Inflammatory macrophage treated with lipopolysaccharide for 4 hours (primary cell): ENCODE data around the gene PRKCA.

Source experiments
- DNase-seq: peaks from one replicate; pipeline ENCODE4 v3.0.0-alpha.2; 2020

The PRKCA gene

GRCh38 chr17:66557886-66558285 is 255.5 kb downstream of the PRKCA start:
- DNase-seq, result no peak

DNA sequence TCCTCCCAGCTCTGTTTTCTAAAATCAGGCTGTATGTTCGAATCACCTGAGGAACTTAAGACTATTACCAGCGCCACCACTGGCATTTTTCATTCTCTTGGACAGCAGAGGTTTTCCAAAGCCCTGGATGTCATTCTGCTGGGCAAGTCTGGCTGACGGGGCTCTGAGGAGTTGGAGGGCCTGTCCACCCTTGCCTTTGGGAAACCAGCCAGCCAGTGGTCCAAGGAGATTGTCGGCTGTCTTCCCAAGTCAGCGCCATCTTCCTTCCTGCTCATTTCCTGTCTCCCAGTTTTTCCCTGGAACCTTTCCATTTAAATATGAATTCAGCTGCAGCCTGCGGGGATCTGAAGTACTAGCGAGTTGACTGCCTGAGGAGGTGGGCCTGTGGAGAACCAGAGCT is 258.3 kb downstream of the PRKCA start:
- no peak for DNase-seq

DNA sequence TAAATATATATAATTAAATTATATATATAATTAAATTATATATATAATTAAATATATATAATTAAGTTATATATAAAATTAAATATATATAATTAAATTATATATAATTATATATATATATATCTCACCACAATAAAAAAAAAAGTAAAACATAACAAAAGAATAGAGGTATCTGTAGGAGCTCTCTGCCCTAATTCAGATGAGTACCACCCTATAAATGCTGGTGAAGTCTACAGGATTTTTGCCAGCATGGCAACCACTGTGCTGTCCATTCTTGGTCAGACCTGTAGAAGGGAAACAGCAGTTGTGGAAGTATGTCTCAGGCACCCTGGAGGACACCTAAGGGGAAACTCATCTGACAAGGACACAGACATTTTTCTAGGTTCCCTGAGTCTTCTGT is 259.7 kb downstream of the PRKCA start:
- DNase-seq, result no peak

GRCh38 chr17:66564992-66565465 is 262.6 kb downstream of the PRKCA start:
- DNase-seq, result no peak

DNA sequence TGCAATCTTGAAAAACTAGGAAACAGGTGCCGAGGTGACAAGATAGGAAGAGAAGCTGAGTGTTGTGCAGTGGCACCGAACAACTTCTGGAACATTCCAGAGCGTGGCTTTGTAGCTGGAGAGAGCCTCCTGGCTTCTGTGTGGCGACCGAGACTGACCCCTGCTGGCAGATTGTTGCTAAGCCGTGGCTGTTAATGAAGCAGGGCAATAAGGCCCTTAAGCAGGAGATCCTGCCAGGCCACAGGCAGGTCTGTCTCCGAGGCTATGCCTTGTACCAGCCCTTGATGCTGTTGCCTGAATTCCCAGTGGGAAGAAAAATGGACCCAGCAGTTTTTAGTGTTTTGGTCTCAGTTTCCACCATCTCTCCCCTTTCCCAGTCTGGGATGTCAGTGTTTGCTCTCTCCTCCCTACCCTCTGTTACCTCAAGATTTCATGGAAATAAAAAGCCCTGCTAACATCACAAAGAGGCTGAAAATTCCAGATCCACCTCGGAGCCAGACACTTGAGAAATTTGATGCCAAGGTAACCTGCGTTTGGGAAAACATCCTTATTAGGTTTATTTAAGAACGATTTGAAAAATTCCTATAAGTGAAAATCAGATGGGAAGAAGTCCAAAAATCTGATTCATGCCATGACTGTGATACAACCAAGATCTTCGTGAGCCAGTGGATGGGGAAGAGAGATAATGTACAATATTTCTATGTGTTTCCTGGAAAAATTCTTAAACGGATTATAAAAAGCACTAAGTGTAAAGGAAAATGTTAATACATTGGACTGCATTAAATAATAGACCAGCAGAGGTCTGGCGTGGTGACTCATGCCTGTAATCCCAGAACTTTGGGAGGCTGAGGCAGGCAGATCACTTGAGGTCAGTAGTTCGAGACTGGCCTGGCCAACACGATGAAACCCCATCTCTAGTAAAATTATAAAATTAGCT is 265.1 kb downstream of the PRKCA start:
- DNase-seq, result peak; percentile 72

DNA sequence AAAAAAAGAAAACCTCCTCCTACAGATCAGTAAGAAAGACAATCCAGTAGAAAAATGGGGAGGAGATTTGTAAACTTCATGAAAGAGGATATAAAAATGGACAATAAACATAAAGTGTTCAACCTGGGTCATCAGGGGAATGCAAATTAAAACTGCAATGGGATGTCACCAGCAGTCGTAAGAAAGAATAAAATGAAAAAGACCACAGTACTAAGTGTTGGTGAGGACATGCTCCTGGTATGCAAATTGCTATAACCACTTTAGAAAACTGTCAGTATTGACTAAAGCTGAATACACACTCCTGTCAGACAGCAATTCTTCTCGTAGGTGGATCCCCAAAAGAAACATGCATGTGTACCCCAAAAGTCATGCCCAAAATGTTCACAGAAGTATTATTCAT is 267.2 kb downstream of the PRKCA start:
- DNase-seq, result no peak

- DNase-seq, result no peak
Observed at GRCh38 chr17:66570447-66571195, 268.2 kb downstream of the PRKCA start.

DNA sequence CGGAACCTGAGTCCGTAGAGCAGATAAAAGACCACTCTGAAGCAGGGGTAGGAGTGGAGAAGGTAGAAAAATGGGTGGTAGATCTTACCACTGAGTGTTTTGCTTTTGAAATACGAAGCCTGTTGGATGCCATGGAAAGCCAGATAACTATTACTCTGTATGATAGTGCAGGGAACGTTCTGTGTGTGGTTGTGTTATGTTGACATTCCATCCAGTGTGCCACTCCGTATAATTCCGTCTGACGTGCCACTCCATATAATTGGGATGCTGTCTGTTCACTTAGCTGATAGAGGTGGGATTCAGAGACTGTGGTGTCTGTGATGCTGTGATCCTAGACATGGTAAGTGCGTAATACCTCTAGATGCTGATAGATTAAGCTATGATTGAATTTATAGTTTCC is 269.3 kb downstream of the PRKCA start:
- no peak for DNase-seq

DNA sequence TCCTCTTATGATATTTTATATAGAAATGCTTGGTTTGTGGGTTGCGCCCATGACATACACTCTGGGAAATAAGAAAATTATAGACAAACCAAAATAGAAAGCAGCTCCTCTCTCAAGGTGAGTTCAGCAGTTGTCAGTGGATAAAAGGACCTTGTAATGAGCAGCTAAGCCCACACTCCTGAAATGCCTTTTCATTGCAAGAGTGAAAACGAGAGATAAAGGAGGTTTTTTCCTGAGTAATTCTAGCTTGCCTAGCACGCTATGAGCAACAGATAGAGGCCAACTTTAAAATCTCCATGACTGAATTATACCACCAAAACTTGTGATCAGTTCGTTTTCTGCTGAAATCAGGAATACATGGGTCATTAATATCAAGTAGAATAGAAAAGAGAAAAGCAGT is 270.7 kb downstream of the PRKCA start:
- DNase-seq, result no peak

GRCh38 chr17:66574123-66574522 is 271.7 kb downstream of the PRKCA start:
- DNase-seq, result no peak

GRCh38 chr17:66576473-66576872 is 274.1 kb downstream of the PRKCA start:
- DNase-seq, result no peak

DNA sequence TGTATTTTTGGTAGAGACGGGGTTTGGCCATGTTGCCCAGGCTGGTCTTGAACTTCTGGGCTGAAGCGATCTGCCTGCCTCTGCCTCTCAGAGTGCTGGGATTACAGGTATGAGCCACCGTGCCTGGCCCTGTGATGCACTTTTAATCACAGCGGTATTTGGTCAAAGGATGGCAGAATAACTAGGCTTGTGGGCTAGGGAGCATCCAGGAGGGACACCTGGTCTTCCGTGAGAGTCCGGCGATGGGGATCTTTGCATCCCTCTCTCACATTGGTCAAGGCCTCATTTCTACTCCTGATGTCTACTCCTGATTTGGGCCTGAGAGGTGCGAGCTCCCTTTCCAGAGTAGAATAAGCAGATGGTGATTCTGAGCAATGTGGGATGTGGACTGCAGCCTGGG is 274.6 kb downstream of the PRKCA start:
- DNase-seq, result no peak

DNA sequence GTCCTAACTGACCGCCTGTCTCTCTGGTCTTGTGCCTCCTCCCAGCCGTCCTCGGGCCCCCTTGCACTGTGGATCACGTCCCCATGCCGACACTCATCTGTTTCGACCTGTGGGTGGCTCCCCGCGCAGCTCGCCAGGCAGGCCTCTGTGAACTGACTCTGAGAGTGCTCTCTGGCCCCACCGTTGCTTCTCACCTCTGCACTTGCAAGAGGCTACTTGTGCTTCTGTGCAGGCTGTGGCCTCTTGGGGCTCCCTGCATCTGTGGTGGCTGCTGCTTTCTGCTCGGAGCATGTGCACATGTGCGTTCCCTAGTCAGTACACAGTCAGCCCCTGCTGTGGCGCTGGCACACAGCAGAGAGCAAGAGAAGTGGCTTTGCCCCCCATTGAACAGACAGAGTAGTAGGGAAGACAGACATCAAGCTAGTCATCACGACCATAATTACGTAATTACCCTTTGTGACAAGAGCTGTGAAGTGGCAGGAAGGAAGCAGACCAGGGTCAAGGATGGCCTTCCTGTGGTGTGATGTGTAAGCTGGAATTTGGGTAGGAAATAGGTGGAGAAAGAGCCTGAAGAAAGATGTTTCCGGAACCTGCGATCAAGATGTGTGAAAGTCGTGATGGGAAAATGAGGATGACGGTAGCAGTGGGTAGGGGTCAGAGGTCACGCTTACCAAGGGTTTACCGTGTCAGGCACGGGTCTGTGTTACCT is 276.5 kb downstream of the PRKCA start:
- no peak for DNase-seq

DNA sequence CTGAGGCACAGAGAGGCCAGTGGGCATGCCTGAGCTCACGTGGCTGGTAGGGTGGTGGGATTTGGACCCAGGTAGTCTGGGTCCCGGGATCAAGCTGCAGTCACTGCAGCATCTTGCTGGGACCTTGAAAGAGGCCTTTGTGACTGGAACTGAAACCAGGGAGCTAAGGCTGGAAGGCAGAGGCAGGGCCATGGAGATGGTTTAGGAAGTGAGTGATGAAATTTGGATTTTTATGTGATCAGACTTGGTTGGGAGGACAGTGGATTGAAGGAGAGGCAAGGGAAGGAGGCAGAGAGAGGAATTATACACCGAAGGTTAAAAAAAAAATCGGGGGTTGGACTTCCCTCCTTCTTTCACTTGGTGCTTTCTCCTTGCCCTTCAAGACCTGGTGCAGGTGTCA is 277.1 kb downstream of the PRKCA start:
- DNase-seq, result no peak

DNA sequence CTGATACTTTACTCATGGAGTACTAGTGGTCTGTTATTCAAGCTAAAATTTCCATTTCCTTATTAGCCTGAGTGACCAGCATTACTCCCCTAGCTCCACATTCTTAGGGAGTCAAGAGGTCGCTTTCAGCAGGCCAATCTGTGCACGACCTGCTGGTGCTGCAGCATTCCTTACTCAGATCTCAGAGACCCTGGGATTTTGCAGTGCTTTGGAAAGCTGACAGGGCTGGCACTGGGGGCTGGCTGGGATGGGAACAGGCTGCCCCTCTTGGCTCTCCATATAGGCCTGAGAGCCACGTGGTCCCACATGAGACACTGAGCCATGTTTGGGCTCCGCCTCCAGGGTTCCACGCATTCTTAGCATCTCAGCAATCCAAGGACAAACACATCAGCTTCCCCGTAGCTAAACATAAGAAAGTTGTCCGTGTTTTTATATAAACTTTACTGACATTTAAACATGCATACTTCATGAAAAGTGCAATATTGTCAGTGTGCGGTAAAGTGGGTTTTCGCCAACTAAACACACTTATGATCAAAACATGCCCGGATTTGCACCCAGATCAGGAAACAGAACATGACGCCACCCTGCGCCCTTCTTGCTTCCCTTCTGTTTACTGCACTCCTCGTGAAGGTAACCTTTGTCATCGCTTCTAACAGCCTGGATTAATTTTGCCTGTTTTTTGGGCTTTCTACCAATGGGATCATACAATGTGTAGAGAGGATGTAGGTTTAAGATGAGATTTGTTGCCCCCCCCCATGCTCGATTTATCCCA is 278.0 kb downstream of the PRKCA start:
- DNase-seq, result no peak

- DNase-seq, result no peak
Observed at GRCh38 chr17:66580956-66581391, 278.6 kb downstream of the PRKCA start.

DNA sequence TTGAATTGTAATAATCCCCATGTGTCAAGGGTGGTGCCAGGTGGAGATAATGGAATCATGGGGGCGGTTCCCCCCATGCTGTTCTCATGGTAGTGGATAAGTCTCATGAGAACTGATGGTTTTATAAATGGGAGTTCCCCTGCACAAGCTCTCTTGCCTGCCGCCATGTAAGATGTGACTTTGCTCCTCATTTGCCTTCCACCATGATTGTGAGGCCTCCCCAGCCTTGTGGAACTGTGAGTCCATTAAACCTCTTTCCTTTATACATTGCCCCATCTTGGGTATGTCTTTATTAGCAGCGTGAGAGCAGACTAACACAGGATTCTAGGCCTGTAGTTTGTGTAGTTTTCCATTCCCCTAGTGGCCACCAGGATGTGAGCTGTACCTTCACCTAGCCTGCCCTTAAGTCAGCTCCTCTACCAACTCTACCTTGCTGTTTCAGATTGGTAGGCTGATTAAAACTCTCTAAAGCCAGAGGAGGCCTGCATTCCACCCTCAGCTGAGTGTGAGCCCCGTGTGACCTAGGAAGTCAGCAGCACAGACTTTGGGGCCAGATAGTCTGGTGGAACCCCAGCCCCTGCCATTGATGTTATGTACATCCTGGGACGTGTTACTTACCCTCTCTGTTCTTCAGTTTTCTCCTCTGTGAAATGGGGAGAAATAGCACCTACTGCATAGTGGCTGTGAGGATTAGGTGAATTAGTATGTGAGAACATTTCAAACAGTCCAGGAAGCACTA is 280.1 kb downstream of the PRKCA start:
- no peak for DNase-seq

- no peak for DNase-seq
Observed at GRCh38 chr17:66583112-66583748, 280.8 kb downstream of the PRKCA start.

DNA sequence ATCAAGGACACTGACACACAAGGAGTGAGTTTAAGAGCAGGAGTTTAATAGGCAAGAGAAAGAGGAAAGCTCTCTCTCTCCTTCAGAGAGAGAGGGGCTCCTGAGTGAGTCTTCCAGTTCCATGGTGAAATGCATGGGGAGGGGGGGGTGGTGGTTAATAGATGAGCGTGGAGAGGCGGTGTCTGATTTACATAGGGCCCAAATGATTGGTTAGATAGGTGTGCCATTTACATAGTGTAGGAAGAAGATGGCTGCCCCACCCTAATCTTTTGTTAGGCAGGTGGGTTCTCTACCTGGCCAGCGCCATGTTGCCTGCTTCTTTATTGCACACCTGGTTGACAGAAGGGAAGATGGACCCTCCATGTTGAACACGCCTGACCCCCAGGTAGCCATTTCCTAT is 282.5 kb downstream of the PRKCA start:
- no peak for DNase-seq

DNA sequence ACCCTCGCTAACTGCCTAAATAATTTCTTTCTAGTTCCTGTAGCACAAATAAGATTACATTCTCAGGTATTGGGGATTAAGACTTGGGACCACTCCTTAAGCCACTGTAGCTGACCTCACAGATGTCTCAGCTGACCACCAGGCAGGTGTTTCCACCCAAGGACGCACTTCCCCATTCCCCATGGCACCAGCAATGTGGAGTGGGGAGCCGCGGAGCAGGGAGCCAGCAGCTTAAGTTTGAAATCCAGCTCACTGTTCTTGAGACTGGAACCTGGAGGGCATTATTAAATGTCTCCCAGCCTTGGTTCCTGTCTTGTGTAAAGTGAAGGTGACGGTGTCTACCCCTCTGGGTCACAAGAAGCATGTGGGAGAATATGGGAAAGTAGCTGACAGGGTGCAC is 283.1 kb downstream of the PRKCA start:
- DNase-seq, result no peak

DNA sequence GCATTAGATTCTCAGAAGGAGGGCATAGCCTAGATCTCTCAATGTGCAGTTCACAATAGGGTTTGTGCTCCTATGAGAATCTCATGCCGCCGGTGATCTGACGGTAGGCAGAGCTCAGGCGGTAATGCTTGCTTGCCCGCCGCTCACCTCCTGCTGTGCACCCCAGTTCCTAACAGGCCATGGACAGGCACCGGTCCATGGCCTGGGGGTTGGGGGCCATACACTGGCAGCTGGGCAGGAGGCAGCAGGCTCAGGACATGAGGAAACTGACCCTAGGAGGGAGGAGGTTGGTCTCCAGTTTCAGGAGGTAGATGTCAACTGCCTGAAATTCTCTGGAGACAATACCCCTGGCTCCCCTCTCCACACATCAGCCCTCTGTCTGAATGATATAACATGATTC is 287.5 kb downstream of the PRKCA start:
- no peak for DNase-seq
